Mammary epithelial cell (primary cell): Measurements from ENCODE around the gene ALG9.

Experiments
- CTCF ChIP-seq, 2 donors: IDR thresholded peaks in 1 of 2; conservative IDR thresholded peaks in 1 of 2; 2 replicates each; pipeline ENCODE4 v1.5.1; 2011 to 2012; ENCODE audit warnings: inconsistent platforms in 2 of 2, low read length in 2 of 2, mild to moderate bottlenecking in 2 of 2, control low read depth in 1 of 2, low read depth in 1 of 2; ENCODE audit not compliant: insufficient read depth in 1 of 2; ENCODE audit errors: extremely low read depth in 1 of 2
- EZH2 ChIP-seq: IDR thresholded peaks from 2 replicates; pipeline ENCODE4 v1.6.1; 2012; ENCODE audit warnings: low read length, inconsistent platforms, borderline replicate concordance

- TF ChIP-seq CTCF (conservative IDR thresholded peaks at IDR 0.05 in 1 of 2, IDR thresholded peaks at IDR 0.05 in 1 of 2; ENCODE audit: extremely low read depth in 1 of 2, insufficient read depth in 1 of 2, low read depth in 1 of 2, low read length in 2 of 2): no peak
- TF ChIP-seq EZH2: no peak
Observed at GRCh38 chr11:111905411-111905810, 34.0 kb upstream of the ALG9 start.
